Fibroblast of peridontal ligament (primary cell): ENCODE measurements around the gene FAM149A.

ENCODE experiments used
- DNase-seq: peaks from one replicate; pipeline ENCODE4 v3.0.0-alpha.2; 2010; ENCODE audit errors: extremely low read depth

FAM149A gene

DNA sequence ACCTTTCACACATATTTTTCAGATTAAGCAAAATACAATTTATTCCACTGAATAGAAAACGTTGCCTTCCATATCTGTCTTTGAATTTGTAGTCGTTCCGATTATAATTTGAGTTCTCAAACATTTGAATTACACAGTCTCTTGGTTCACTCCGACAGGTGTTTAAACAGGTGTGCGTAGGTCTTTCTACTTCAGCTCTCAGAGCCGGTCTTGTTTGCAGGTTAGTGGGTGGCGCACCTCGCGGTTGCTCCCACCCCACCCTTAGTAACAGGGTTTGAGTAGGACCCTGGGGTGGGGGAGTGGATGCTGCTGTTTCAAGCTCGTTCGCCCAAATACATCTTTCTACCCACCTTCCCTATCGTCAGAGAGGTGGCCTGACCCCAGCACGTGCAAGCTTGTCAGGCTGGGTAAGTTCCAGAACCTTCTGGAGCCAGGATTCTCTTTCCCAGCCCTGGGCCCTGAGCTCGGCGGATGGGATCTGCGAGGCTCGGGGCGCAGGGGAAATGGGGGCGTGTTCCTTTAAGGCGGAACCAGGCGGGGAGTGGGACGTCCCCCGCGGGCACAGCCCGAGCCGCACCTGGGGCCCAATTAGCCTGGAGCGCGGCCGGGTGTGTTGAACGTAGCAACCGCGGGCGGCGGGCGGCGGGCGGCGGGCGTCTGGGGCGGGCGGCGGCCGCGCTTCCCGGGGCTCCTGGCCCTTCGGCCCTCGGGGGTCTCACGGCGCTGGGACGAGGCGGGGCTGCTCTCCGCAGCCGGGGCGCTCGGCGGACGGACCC is at the start of gene FAM149A:
Gene FAM149A, plus strand, starts transcription at position 591 of the 776 bp plus-strand sequence.
- no peak for DNase-seq

DNA sequence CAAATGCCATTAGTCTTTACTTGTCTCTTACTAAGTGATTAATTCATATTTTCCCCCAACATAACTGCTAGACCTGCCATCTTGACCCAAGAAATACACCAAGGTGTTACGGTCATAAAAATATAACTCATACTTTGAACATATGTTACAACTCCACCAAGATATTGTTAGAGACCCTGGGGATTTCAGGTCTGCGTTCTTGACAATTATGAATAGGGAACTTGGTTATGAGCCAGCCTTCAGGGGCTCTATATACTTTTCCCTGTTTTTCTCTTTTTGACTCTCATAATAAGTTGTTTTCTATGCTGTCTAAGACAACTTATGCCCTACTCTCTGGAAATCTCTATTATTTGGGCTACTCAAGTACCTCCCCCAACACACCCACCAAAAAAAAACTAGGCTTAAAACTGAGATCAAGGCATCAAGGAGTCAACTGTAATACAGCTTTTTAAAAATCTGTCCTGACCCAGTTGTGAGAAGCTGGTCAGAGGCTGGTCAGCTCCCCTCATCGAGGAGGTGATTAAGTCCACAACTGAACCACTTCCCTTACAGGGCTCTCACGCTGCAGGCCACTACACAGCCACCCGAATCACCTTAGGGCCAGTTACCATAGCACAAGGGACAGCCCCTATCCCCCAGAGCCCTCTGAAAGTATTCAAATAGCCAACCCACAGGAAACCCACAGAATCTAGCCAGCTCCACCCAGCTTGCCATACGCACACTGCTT is 46.1 kb upstream of the FAM149A start:
- no peak for DNase-seq

DNA sequence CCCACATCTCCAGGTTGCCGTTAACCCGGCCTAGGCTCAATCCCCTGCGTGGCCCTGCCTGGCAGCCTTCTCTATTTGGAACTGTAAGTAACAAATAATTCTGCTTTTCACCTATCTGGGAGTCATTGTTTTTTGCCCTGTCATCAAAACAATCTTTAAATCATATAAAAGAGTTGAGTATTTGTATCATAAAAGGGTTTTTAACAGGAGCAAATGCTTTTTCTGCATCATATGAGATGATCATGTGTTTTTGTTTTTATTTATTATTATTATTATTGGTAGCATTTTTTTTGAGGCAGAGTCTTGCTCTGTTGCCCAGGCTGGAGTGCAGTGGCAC is 45.6 kb upstream of the FAM149A start:
- no peak for DNase-seq

DNA sequence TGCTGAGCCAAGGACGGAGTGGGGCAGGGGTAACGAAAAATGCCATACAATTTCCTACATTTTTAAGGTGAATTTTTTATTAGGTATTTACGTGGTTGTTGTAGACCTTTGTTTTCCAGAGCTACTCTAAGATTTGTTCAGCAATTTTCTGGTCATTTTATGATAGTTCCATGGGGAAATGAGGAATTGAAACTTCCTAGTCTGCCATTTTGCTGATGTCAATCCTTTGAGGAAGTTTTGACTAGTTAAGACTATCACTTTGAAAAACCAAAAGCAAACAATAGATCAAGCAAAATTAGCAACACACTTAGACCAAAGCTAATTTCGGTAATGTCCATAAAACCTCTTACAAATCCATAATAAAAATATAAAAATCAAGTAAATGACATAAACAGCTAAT is 42.6 kb upstream of the FAM149A start:
- DNase-seq, result no peak

DNA sequence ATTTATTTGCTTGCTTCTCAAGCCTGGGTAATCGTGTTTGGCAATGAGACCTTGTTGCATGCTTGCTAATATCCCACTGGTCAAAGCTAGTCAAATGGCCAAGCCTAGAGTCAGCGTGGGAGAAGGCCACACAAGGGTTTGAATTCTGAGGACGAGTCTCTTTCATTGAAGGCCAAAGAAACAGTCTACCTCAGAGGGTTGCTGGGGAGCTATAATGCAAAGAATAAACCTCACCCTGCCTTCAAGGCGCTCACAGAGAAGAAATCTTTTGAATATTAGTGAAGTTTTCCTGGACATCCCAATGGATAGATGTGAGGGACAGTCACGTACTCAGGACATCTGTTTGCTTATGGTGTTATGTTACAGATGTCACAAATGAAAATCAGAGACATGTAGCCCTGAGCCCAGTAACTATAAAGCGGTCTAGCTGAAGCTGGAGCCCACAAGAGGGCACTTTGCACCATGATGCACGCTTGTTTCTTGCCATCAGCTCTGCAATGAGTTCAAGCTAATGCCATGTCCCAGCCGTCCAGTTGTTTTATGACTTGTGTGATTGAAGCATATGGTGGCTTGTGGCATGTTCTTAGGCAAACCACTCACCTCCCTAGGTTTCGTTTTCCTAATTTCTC is 36.6 kb upstream of the FAM149A start:
- peak; percentile 69 for DNase-seq

DNA sequence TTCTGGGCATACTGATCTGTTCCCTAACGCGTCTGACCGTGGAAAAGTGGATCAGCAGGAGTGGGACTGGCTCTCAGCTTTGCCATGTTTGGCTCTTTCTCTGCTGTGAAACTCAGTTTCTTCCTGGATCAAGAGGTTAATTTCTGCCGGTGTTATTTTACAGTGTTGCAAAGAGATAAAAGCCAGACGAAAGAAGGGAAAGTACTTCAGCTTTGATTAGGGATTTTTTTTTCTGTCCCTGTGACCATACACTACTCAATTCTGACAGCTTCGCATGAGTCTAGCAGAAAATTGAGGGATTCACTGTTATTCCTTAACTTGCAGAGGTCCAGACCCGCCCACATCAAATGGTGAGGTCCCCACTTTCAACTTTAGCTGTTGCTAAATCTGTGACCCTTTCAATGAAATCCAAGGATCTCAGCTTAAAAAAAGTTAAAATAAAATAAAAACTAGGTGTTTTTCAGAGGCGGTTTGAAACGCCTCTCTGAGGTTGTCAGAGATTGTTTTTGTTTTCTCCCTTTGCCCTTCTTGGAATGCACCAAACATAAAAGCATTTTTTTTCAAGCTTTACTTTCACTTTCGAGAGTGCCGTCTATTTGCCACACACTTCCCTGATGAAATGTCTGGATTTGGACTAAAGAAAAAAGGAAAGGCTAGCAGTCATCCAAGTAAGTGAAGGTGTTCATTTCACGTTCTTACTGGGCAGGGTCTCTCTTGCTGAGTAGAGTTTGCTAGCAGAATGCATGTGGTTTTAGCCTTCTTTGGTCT is 35.7 kb upstream of the FAM149A start, which contains the start of gene TLR3:
Gene TLR3, plus strand, starts transcription at position 576 of the 768 bp plus-strand sequence. CDS start 7,464 bp downstream, outside the sequence.
- peak; percentile 64 for DNase-seq

DNA sequence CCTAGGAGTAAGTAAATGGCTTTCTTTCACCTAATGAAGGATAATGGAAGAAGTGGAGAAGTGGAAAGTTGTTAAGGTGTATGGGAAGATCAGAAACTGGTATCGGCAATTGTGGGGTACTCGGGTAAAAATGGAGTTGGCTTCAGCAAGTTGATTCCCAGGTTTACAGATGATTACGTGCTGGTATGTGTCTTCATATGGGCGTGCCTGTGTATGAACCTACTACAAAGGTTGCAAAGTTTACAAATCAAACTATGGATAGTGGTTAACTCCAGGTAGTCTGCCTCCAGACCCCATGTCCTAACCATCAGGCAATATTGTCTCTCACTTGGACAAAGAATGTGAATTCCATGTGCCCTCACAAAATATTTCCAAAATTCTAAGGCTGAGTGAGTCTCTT is 34.8 kb upstream of the FAM149A start:
- no peak for DNase-seq

DNA sequence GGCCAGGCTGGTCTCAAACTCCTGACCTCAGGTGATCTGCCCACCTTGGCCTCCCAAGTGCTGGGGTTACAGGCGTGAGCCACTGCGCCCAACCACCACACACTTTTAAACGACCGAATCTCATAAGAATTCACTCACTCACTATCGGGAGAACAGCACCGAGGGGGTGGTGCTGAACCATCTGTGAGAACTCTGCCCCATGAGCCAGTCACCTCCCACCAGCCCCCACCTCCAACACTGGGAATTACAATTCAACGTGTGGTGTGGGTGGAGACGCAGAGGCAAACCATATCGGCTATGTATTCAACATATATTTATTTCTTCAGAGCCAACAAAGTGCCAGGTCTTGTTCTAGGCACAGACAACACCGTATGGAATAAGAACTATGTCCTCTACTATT is 32.0 kb upstream of the FAM149A start:
- DNase-seq, result no peak

DNA sequence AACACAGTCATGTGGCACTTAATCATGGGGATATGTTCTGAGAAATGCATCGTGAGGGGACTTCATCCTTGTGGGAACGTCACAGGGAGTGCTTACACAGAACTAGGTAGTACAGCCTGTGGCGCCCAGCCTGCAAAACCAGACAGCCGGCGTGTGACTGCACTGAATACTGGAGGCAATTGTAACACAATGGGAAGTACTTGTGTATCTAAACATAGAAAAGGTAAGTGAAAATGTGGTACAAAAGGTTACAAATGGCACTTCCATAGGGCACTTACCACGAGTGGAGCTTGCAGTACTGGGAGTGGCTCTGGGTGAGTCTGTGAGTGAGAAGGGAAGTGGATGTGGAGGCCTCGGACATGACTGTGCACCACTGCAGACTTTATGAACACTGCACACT is 30.3 kb upstream of the FAM149A start:
- no peak for DNase-seq

DNA sequence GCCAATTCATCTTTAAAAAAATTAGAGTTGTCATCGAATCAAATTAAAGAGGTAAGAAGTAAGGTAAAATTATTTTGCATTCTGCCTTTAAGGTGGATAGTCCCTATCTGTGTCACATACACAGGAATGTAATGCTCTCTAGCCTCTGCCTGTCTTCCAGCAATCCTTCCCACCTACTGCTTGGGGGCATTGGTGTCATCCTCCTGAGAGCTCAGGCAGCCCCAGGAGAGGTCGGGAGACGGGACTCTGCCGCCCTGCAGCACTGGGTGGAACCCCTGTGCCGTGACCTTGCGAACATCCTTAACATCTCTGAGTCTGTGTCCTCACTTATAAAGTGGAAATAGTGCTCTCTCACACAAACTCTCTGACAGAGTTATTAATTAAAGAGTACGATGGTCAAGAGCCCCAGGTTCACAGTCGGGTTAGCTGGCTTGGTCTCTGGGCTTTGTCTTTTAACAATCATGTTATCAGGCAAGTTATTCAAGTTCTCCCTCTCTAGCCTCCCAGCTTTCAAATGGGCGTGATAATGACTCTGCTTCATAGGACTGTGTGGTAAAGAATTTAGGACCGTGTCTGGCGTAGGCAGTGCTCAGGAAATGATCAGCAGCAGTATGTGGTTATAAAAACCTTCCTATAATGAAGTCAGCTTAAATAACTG is 25.4 kb upstream of the FAM149A start:
- no peak for DNase-seq

DNA sequence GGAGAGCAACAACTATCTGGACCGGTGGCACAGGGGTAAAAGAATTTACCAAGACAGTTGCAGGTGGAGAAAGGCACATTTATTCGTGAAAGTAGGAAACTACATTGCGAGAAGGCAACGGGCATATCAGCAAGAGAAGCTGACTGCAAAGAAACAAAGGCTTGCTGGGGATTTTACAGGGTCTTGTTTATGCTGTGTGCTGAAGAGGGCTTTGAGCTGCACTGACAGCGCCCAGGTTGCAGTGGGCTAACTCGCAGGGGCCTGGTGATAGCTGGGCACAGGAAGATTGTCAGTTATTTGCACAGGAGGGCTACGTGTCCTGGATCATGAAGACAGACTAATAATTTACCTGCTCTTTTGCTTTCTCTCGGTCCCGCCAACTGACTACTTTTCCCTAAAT is 24.8 kb upstream of the FAM149A start:
- no peak for DNase-seq

DNA sequence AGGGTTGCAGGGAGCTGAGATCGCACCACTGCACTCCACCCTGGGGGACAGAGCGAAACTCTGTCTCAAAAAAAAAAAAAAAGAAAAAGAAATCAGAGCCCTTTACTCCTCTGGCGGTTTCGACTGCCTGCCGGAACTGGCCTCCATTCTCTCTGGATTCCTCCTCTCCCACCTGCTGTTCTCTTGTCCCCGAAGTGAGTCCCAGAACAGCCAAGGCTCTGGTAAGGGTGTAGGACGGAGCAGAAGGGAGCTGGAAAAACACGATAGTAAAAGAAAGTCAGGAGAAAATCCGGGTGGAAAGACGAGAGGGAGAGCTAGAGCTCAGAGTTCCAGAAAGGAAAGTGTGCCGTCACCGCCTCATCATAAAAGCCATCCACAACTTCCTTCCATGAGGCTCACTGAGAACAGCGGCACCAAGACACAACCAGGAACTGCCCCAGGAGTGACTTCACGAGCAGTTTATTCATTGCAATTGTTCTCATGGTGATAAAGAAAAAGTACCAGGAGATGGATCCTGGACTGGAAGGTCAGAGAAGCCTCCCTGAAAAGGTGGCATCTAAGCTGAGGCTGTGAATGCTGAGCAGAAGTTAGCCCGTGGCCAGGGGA is 23.2 kb upstream of the FAM149A start:
- DNase-seq, result no peak

DNA sequence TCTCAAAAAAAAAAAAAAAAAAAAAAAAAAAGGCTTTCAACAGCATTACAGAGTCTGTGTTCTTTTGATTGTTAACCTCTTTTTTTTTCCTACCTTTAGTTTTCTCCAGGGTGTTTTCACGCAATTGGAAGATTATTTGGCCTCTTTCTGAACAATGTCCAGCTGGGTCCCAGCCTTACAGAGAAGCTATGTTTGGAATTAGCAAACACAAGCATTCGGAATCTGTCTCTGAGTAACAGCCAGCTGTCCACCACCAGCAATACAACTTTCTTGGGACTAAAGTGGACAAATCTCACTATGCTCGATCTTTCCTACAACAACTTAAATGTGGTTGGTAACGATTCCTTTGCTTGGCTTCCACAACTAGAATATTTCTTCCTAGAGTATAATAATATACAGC is 22.3 kb upstream of the FAM149A start:
- no peak for DNase-seq

DNA sequence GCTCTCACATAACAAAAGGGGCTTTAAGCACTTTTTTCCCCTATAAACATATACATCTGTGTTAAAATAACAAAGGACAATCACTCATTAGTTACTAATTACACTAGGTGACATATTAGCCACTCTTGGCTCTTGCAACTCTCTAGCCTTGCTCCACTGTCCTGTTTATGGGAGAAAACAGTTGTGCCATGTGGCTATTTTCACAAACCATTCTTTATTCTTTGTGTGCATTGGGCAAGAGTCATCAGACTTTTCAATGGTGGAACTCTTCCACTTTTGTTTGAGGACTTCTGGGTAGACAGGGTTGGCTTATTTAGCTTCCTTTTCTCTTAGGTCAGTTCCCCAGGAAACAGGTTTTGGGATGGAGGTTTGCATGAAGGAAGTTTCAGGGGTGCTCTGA is 16.0 kb upstream of the FAM149A start:
- no peak for DNase-seq

DNA sequence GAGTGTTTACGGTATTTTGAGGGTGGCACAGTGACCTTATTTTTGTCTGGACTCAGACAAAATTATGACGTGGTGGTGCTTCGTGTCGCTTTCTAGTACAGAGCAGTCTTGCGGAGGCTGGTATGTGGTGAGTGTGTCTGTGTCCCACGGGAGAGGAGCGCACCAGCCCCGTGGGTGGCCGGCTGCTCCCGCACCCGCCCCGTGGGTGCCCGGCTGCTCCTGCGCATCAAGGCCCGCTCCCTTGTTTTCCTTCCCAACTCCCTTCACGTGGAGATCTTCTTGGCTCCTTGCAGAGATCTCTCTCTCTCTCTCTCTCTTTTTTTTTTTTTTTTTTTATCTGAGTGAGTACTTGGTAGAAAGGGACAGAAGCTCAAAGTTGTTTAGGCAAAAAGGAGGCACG is 12.2 kb upstream of the FAM149A start:
- no peak for DNase-seq

DNA sequence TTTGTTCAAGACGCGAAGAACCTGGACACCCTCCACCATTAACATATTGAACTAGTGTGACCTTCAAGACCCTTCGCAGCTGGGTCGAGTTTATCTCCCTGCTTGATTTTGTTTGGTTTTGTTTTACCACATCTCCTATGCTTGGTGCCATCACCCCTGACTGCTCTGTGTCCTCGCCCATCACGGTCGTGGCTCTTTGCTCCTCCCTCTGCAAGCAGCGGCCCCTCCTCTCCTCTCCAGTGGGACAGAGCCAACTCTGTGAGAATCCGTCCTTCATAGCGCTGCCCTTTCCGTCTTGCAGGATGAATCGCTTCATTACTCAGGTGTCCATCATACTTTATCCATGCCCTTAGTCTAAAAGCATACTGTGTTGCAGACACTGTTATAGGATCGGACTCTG is 9.1 kb upstream of the FAM149A start:
- no peak for DNase-seq

DNA sequence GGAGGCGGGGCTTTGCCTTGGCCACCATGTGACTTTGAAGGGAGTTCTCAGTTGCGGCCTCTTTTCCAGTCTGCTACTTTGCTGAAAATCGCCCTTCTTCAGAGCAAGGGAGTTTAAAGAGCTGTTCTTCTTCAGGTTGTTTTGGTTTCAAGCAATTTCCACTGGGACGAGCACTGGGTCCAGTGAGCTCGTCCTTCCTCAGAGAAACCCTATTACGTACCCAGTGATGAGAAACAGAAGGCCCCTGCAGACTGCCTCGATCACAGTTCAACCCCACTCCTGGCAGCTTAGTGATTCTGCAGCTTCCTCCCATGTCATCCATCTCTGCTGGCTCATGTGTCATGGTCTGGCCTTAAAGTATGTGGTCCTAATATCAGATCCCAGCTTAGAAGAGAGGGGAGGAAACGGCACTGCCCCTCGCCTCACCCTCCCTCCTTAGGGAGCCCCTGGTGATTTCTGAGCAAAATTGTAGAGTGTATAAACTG is 7.8 kb upstream of the FAM149A start:
- DNase-seq, result no peak

DNA sequence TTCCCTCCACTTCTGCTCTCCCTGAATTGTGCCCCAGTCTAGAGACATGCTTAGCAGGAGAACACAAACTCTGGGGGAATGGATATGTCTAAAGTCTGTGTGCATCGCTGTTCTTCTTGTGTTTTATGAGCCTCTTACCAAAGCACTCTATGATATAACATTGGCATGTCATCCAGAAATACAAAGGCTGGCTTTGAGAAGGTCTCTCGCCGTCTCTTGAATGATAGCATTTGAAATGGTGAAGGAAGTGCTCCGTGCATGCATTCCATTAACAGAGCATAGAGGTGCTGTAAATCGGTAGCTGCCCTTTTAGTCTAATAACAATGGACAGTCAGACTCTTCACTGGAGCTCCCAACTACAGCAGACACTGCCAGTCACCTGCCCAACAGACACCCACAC is 7.1 kb upstream of the FAM149A start:
- no peak for DNase-seq

DNA sequence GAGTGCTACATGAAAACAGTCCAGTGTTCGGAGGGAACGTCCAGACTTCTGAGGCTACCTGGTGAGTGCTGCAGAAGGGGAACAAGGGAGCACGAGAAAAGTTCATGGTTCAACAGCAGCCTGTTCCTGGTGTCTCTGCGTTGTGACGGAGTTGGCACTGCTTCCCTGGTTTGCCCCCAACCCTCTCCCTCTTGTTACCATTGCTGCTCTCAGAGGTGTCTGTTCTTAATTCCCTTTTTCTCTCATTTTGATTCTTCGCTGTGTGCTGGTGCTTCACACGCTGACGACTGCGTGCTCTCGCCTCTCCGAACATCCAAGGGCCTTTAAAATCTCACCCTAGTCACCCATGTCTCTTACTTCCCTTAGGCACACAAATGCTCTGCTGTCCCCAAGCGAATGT is 1.6 kb upstream of the FAM149A start:
- DNase-seq, result no peak

DNA sequence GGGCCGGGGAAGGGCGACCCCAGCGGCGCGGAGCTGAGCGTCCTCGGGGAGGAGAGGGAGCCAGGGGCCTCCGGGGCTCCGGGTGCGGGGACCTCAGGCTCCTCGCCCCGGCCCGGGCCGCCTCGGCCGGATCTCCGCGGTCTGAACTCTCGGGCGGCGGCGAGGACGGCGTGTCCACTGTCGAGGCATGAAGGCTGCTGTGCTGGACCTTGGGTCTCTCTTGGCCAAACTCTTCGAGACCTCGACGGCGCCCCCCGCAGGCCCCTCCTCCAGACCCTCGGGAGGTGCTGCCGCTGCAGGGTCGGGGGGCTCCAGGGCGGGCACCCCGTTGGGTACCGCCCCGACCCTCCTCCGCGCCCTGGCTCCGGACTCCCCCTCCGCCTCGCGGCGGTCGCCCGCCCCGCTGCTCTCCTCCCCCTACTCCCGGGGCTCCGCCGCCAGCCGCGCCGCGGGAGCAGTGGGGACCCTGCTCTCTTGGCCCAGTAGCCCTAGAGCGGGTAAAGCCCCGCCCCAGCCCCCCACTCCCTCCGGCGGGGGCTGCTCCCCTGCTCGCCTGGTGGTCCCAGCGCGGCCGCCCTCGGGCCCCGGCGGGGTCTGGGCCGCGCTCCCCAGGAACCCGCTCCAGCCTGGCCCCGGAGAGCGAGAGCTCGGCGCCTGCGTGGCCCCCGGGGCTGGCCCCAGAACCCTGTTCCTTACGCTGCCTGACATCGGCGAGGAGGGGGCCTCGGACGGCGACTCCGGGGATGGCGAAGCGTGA is 564 bp downstream of the FAM149A start:
- no peak for DNase-seq
